Lower leg skin (tissue), 4 donors: ENCODE measurements around the gene EPS8L3. TPM values are rescaled to one million over a fixed set of nuclear protein-coding genes. Genes with fewer than 3 reads are reported as not detected.
"Not testable (repeated sequence)": the region's sequence is repeated elsewhere in the genome, so short reads cannot be mapped to it uniquely, and the experiment has no call there.

Experiments used
- DNase-seq, 2 donors: peaks; one replicate each; pipeline ENCODE4 v3.0.0-alpha.2; 2019; ENCODE audit warnings: low spot score in 2 of 2
- H3K4me3 ChIP-seq: fragments of 200-600 bp; sonication (generic); 2 replicates; pipeline ENCODE4 v1.5.1; 2017; ENCODE audit warnings: mild to moderate bottlenecking, low read depth; ENCODE audit not compliant: poor library complexity, severe bottlenecking
- POLR2A ChIP-seq, 2 donors: fragments of 450-650 bp; IDR thresholded peaks; one replicate each; pipeline ENCODE4 v1.6.1; 2016 to 2017; ENCODE audit warnings: antibody characterized with exemption in 2 of 2, mild to moderate bottlenecking in 1 of 2, moderate library complexity in 1 of 2
- WGBS, 2 donors: methylation state at CpG; one replicate each; pipeline ENCODE4 v1.1.5; 2018; 5-methylcytosine and 5-hydroxymethylcytosine counted together
- intact Hi-C: fragments of 100-400 bp; cut with DNase I; formaldehyde crosslinking; loops from one replicate; pipeline ENCODE4 v1.15.0; 2023; ENCODE audit warnings: low total_unique reads
- total RNA-seq, 4 donors: library from RNA; depleted of rRNA; stranded (reverse); fragments of >200 nt; gene quantifications; one replicate each; pipeline ENCODE4 v1.1.0, GENCODE V29; 2016
- TF ChIP-seq, protein P1 (sequence below), 3 donors: fragments of 450-650 bp; IDR thresholded peaks; one replicate each; pipeline ENCODE4 v1.5.1; 2016; ENCODE audit warnings: antibody characterized with exemption in 3 of 3, mild to moderate bottlenecking in 3 of 3, moderate library complexity in 2 of 3

Gene EPS8L3
- total RNA-seq, 4 donors from 2014 or later, result not detected

DNA sequence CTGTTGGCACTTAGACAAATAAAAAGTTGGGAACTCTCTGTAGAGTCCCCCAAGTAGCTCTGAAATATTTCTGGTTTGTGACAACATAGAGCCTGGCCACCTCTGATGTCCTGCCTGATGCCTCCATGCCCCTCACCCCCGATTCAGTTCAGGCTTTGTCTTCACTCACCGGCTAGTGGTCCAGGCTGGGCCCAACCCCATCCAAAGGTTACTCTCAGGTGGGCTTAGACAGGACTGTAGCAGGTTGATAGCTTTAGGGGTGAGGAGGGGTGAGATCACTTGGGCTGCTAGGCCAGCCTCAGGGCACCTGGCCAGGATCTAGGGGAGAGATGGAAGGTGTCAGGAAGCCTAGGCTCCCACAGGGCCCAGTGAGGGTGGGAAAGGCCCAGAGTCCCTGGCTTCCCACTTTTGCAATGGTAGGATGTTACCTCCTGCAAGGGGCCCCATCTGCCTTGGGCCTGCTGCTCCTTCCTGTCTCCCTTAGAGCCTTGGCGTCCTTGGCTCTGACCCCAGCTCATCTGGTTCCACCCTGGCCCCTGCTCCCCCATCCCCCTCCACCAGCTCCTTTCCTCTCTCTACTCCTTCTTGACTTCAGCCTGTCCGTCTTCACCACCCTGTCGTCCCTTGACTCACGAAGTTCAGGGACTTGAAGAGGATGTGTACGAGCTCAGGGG, 6.7 kb downstream of the EPS8L3 start:
- H3K4me3 ChIP-seq, result no peak overlapping the region
- TF ChIP-seq POLR2A (IDR thresholded peaks at IDR 0.05), result no peak
- TF ChIP-seq, protein P1, sequence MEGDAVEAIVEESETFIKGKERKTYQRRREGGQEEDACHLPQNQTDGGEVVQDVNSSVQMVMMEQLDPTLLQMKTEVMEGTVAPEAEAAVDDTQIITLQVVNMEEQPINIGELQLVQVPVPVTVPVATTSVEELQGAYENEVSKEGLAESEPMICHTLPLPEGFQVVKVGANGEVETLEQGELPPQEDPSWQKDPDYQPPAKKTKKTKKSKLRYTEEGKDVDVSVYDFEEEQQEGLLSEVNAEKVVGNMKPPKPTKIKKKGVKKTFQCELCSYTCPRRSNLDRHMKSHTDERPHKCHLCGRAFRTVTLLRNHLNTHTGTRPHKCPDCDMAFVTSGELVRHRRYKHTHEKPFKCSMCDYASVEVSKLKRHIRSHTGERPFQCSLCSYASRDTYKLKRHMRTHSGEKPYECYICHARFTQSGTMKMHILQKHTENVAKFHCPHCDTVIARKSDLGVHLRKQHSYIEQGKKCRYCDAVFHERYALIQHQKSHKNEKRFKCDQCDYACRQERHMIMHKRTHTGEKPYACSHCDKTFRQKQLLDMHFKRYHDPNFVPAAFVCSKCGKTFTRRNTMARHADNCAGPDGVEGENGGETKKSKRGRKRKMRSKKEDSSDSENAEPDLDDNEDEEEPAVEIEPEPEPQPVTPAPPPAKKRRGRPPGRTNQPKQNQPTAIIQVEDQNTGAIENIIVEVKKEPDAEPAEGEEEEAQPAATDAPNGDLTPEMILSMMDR (IDR thresholded peaks at IDR 0.05), result no peak
- peak in 1 of 2 donors; percentile 77 for DNase-seq
- intact Hi-C loops, result no loop called here
- 92% methylated on average over 7 of the region's 7 CpGs for WGBS, 2 donors

DNA sequence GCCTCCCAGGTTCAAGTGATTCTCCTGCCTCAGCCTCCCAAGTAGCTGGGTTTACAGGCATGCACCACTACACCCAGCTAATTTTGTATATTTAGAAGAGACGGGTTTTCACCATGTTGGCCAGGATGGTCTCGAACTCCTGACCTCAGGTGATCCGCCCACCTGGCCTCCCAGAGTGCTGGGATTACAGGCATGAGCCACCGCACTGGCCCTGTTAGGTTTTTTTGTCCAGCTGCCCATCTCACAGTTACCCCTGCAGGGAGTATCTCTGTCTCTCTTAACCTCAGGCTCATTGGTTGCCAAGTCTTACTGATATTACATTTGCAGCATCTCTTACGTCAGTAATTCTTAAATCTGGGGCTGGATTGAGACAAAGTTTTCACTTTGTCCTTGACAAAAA, 7.4 kb downstream of the EPS8L3 start:
- H3K4me3 ChIP-seq, intact Hi-C loops: not testable (repeated sequence)
- DNase-seq, result peak in 1 of 2 donors; percentile 26
- 92 to 96% methylated on average over 5 of the region's 5 CpGs for WGBS, 2 donors

GRCh38 chr1:109754738-109755137, 9.0 kb downstream of the EPS8L3 start:
- DNase-seq, result no peak
- intact Hi-C loops, result no loop called here
- 71 to 79% methylated on average over 2 of the region's 2 CpGs for WGBS, 2 donors
- no peak for TF ChIP-seq POLR2A (IDR thresholded peaks at IDR 0.05)
- TF ChIP-seq, protein P1 (IDR thresholded peaks at IDR 0.05), result no peak
- no peak overlapping the region for H3K4me3 ChIP-seq

DNA sequence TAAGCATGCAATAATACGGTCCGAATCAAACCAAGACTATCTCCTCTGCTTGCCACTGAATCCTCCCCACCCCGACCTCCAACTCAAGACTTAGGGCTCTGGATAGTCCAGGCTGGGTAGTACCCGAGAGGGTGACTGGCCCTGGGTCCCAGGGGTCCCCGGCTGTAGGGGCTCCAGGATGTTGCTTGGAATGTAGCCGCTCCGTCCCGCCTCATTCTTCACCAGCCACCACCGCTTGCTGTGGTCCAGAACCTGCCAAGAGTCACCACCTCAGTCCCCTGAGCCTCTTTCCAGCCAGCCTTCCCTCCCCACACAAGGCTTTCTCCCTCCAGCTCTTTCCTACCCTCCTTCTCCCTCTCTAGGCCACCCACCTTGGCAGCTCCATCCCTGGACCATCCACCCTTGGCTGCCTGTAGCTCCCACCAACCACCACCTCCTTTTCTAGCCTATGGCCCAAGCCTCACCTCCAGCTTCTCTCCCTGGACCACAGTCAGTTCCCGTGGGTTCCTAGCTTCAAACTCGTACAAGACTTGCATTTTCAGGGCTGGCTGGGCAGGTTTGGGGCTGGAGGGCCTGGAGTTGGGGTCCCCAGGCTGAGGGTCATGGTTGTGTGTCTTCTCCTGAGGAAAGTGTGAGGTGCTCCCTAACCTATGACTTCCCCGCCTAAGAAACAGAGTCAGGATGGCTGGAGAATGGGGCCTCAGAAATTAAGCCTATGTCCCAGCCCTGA, 12.0 kb downstream of the EPS8L3 start:
- peak in 1 of 2 donors; percentile 62 for DNase-seq
- 91 to 92% methylated on average over 12 of the region's 12 CpGs for WGBS, 2 donors
- TF ChIP-seq, protein P1 (IDR thresholded peaks at IDR 0.05), result no peak
- no peak for TF ChIP-seq POLR2A (IDR thresholded peaks at IDR 0.05)
- no peak overlapping the region for H3K4me3 ChIP-seq
- intact Hi-C loops, result no loop called here

- intact Hi-C loops, result no loop called here
Measured at GRCh38 chr1:109750920-109751319, 12.8 kb downstream of the EPS8L3 start.

More at GRCh38 chr1:109750920-109751319, 12.8 kb downstream of the EPS8L3 start:
- 90 to 97% methylated on average over 6 of the region's 6 CpGs for WGBS, 2 donors
- no peak overlapping the region for H3K4me3 ChIP-seq
- TF ChIP-seq, protein P1 (IDR thresholded peaks at IDR 0.05), result no peak
- TF ChIP-seq POLR2A (IDR thresholded peaks at IDR 0.05), result no peak
- DNase-seq, result peak in 1 of 2 donors; percentile 67
